SK-N-SH (cell line): ENCODE results near the gene STK4. TPM values are rescaled to one million over a fixed set of nuclear protein-coding genes. Genes with fewer than 3 reads are reported as not detected.

Experiments
- CTCF ChIA-PET: fragments of 300-600, 350-600 bp; formaldehyde crosslinking; extraction: SDS; loops from one replicate; lab custom pipeline; 2021; lab: Yijun Ruan, JAX
- POLR2A ChIA-PET: fragments of 350-600 bp; sonication (Branson Sonifier 250); formaldehyde crosslinking; extraction: SDS; loops from one replicate; lab custom pipeline; 2020; ENCODE audit warnings: antibody characterized with exemption, inconsistent platforms; lab: Yijun Ruan, JAX
- DNase-seq: peaks from one replicate; pipeline ENCODE4 v3.0.0; 2012
- H2AFZ ChIP-seq: fragments of 200-600 bp; sonication (generic); 2 replicates; pipeline ENCODE4 v1.8.1; 2016; ENCODE audit warnings: antibody characterized with exemption, mild to moderate bottlenecking, low read depth
- H3F3A ChIP-seq: fragments of 200-600 bp; sonication (generic); replicated peaks from 2 replicates; pipeline ENCODE3; 2016; ENCODE audit warnings: antibody characterized with exemption, mild to moderate bottlenecking; ENCODE audit not compliant: insufficient read depth
- H3K27ac ChIP-seq, 2 experiments: fragments of 200-500 bp in 1 of 2; fragments of 200-600 bp in 1 of 2; sonication (Bioruptor generic) in 1 of 2; sonication (generic), shearing (Covaris generic) in 1 of 2; 2 replicates each; pipeline versions ENCODE4 v1.5.1 to v1.6.1; 2014 to 2016; ENCODE audit warnings: low read depth in 2 of 2, inconsistent platforms in 1 of 2, low read length in 1 of 2, mild to moderate bottlenecking in 1 of 2, mixed read lengths in 1 of 2
- H3K27me3 ChIP-seq: fragments of 200-600 bp; sonication (generic), shearing (Covaris generic); 2 replicates; pipeline ENCODE4 v1.6.1; 2016; ENCODE audit warnings: mixed run types; ENCODE audit not compliant: insufficient read depth
- H3K36me3 ChIP-seq, 2 experiments: fragments of 200-500 bp in 1 of 2; fragments of 200-600 bp in 1 of 2; sonication (Bioruptor generic) in 1 of 2; sonication (generic) in 1 of 2; replicated peaks in 1 of 2; 2 replicates each; pipeline versions ENCODE3 to v1.5.1; 2014 to 2016; ENCODE audit warnings: low read length in 1 of 2, mild to moderate bottlenecking in 1 of 2; ENCODE audit not compliant: insufficient read depth in 2 of 2, control insufficient read depth in 1 of 2
- H3K4me1 ChIP-seq, 2 experiments: fragments of 200-500 bp in 1 of 2; fragments of 200-600 bp in 1 of 2; sonication (Bioruptor generic) in 1 of 2; sonication (generic), shearing (Covaris generic) in 1 of 2; 2 replicates each; pipeline versions ENCODE4 v1.5.1 to v1.6.1; 2014 to 2016; ENCODE audit warnings: low read depth in 1 of 2, low read length in 1 of 2, mixed run types in 1 of 2; ENCODE audit not compliant: insufficient read depth in 2 of 2, control insufficient read depth in 1 of 2
- H3K4me2 ChIP-seq: fragments of 200-600 bp; sonication (generic), shearing (Covaris generic); 2 replicates; pipeline ENCODE4 v1.6.1; 2017; ENCODE audit warnings: mixed run types
- H3K4me3 ChIP-seq, 2 experiments: fragments of 200-500 bp in 1 of 2; fragments of 200-600 bp in 1 of 2; sonication (Bioruptor generic) in 1 of 2; sonication (generic), shearing (Covaris generic) in 1 of 2; 2 replicates each; pipeline versions ENCODE4 v1.5.1 to v1.8.1; 2014 to 2016; ENCODE audit warnings: low read depth in 2 of 2, inconsistent platforms in 1 of 2, low read length in 1 of 2, mild to moderate bottlenecking in 1 of 2, mixed read lengths in 1 of 2, moderate library complexity in 1 of 2
- H3K79me2 ChIP-seq: fragments of 200-600 bp; sonication (generic); 2 replicates; pipeline ENCODE4 v1.8.1; 2017; ENCODE audit warnings: mild to moderate bottlenecking; ENCODE audit not compliant: insufficient read depth
- H3K9ac ChIP-seq: fragments of 200-600 bp; sonication (generic); 2 replicates; pipeline ENCODE4 v1.6.1; 2017; ENCODE audit warnings: mixed run types
- H3K9me2 ChIP-seq: fragments of 200-600 bp; sonication (generic); 2 replicates; pipeline ENCODE4 v1.6.1; 2017; ENCODE audit warnings: mixed run types
- H3K9me3 ChIP-seq: fragments of 200-600 bp; sonication (generic); 2 replicates; pipeline ENCODE4 v1.6.1; 2017; ENCODE audit warnings: mixed run types, mild to moderate bottlenecking, moderate library complexity
- H4K20me1 ChIP-seq: fragments of 200-600 bp; sonication (generic); 2 replicates; pipeline ENCODE4 v1.6.1; 2017; ENCODE audit warnings: mild to moderate bottlenecking, mixed run types; ENCODE audit not compliant: insufficient read depth
- CHD2 ChIP-seq: fragments of 150-350 bp; IDR thresholded peaks from 2 replicates; pipeline ENCODE4 v1.6.1; 2018; ENCODE audit warnings: low read length; ENCODE audit not compliant: partially characterized antibody
- ELF1 ChIP-seq: IDR thresholded peaks from 2 replicates; pipeline ENCODE4 v1.4.0; 2012
- EP300 ChIP-seq, 2 experiments: IDR thresholded peaks; 2 replicates each; pipeline versions ENCODE4 v1.4.0 to v1.6.1; 2012; ENCODE audit warnings: borderline replicate concordance in 1 of 2, low read depth in 1 of 2, low read length in 1 of 2
- EZH2phosphoT487 ChIP-seq: fragments of 200-600 bp; sonication (generic); IDR thresholded peaks from 2 replicates; pipeline ENCODE4 v1.6.1; 2017; ENCODE audit warnings: low read depth, mixed run types, mild to moderate bottlenecking, antibody characterized with exemption, moderate library complexity, borderline replicate concordance
- FOSL2 ChIP-seq: IDR thresholded peaks from 2 replicates; pipeline ENCODE4 v1.4.0; 2012; ENCODE audit warnings: low read depth, mild to moderate bottlenecking, moderate library complexity, borderline replicate concordance
- FOXM1 ChIP-seq: IDR thresholded peaks from 2 replicates; pipeline ENCODE4 v1.4.0; 2012; ENCODE audit warnings: low read depth, mild to moderate bottlenecking
- GABPA ChIP-seq: IDR thresholded peaks from 2 replicates; pipeline ENCODE4 v1.4.0; 2012; ENCODE audit warnings: low read depth, mild to moderate bottlenecking
- JUND ChIP-seq: IDR thresholded peaks from 2 replicates; pipeline ENCODE4 v1.4.0; 2012
- MEF2A ChIP-seq: IDR thresholded peaks from 2 replicates; pipeline ENCODE4 v1.4.0; 2012; ENCODE audit warnings: low read depth, borderline replicate concordance
- MXI1 ChIP-seq: IDR thresholded peaks from 2 replicates; pipeline ENCODE4 v1.6.1; 2012; ENCODE audit warnings: mild to moderate bottlenecking, low read depth, low read length, improper control_type of control experiment
- NFIC ChIP-seq: IDR thresholded peaks from 2 replicates; pipeline ENCODE4 v1.4.0; 2012; ENCODE audit warnings: borderline replicate concordance
- POLR2AphosphoS5 ChIP-seq: IDR thresholded peaks from 2 replicates; pipeline ENCODE4 v1.6.1; 2012; ENCODE audit warnings: low read depth, low read length
- RAD21 ChIP-seq: IDR thresholded peaks from 2 replicates; pipeline ENCODE4 v1.6.1; 2012; ENCODE audit warnings: mild to moderate bottlenecking, low read length
- RCOR1 ChIP-seq: fragments of 150-350 bp; IDR thresholded peaks from 2 replicates; pipeline ENCODE4 v1.6.1; 2017; ENCODE audit warnings: antibody characterized with exemption, low read length
- RFX5 ChIP-seq: IDR thresholded peaks from 2 replicates; pipeline ENCODE4 v1.6.1; 2012; ENCODE audit warnings: mild to moderate bottlenecking, improper control_type of control experiment, low read length
- RXRA ChIP-seq: IDR thresholded peaks from 2 replicates; pipeline ENCODE4 v1.4.0; 2012; ENCODE audit warnings: low read depth, mild to moderate bottlenecking, borderline replicate concordance
- SIN3A ChIP-seq: IDR thresholded peaks from 2 replicates; pipeline ENCODE4 v1.6.1; 2012; ENCODE audit warnings: low read depth, mild to moderate bottlenecking, low read length, moderate library complexity, borderline replicate concordance
- TCF12 ChIP-seq: IDR thresholded peaks from 2 replicates; pipeline ENCODE4 v1.4.0; 2012
- TEAD4 ChIP-seq: IDR thresholded peaks from 2 replicates; pipeline ENCODE4 v1.4.0; 2012; ENCODE audit warnings: mild to moderate bottlenecking, borderline replicate concordance; ENCODE audit not compliant: insufficient read depth
- YY1 ChIP-seq: IDR thresholded peaks from 2 replicates; pipeline ENCODE4 v1.4.0; 2012; ENCODE audit warnings: low read depth, mild to moderate bottlenecking
- WGBS: methylation state at CpG from one replicate; pipeline ENCODE4 v1.1.6; 2017; ENCODE audit warnings: low lambda C conversion rate; 5-methylcytosine and 5-hydroxymethylcytosine counted together
- polyA plus RNA-seq, 3 experiments: library from polyadenylated mRNA; depleted of rRNA; stranded (reverse); fragments of >200 nt; gene quantifications; 2 replicates each; pipeline ENCODE4 v1.2.3, GENCODE V29; 2012
- TF ChIP-seq, protein P1 (sequence below): IDR thresholded peaks from 2 replicates; pipeline ENCODE4 v1.4.0; 2012; ENCODE audit warnings: low read depth, borderline replicate concordance
- TF ChIP-seq, protein P2 (sequence below): fragments of 150-350 bp; IDR thresholded peaks from 2 replicates; pipeline ENCODE4 v1.6.1; 2016; ENCODE audit warnings: mild to moderate bottlenecking, low read depth, low read length
- TF ChIP-seq, protein P3 (sequence below): fragments of 150-350 bp; IDR thresholded peaks from 2 replicates; pipeline ENCODE4 v1.6.1; 2017; ENCODE audit warnings: antibody characterized with exemption, low read length, low read depth, borderline replicate concordance
- TF ChIP-seq, protein P4 (sequence below): IDR thresholded peaks from 2 replicates; pipeline ENCODE4 v1.6.1; 2012; ENCODE audit warnings: mild to moderate bottlenecking, low read depth, low read length, moderate library complexity
- TF ChIP-seq, protein P5 (sequence below): IDR thresholded peaks from 2 replicates; pipeline ENCODE4 v1.4.0; 2012; ENCODE audit warnings: low read depth, borderline replicate concordance

The STK4 gene
- polyA plus RNA-seq, 1 of the 3 experiments (the other 2 are of a cell fraction): 11.4 TPM

DNA sequence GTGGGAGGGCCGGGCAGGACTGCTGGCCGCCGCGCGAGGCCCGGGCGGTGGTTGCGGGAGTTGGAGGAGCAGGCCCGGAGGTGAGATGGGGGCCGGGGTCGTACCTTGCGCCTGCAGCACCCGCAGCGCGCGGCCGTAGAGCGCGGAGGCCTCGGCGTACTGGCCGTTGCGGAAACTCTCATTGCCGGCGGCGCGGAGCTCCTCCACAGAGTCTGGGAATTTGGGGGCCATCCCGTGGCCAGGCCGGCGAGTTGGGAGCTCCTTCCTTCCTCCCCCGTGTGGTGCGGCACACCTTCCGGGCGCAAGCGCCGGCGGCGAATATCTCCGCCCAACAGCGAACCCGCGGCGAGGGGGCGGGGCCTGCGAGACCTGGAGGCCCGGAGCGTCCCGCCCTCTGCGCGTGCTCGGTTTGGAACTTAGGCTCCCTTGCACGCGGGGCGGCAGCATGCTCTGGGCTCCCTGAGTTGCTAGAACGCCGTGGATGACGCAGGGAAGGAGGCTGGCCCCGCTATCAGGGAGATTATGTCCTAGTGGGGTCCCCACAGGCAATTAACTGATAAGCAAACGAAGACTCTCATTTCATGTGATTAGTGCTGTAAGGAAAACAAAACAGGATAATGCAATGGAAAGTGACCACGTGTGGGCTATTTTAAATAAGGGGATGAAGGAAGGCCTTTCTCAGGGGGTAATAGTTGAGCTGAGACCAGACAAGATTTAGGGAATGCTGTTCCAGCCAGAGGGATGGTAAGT is 6.0 kb upstream of the STK4 start, which contains the start of gene TOMM34:
Gene TOMM34, minus strand, starts transcription at position 295 of the 750 bp plus-strand sequence. Its CDS starts 64 bp downstream, at position 231.
- POLR2A ChIA-PET: interaction anchor here (1.0 kb wide), 1 partner anchor 28 kb away, joined by 3 read pairs; no protein-coding TSS in a partner anchor
- peak; percentile 98 for DNase-seq
- Histone ChIP-seq H3K9me3 (no peaks in the 10 kb centered on the region), H2AFZ (peak within 1 kb of the TSS; percentile 87), H3K9me2 (no peaks in the 10 kb centered on the region), H3K4me3 (peak within 1 kb of the TSS; percentile 81 to 82), H3F3A (peaks cover 26% of the 10 kb centered on the region), H3K27me3 (no peaks in the 10 kb centered on the region), H3K9ac (peak within 1 kb of the TSS; percentile 80), H3K36me3 (peaks cover 10 to 14% of the 10 kb centered on the region in 2 experiments), H3K4me1 (peaks cover 18 to 24% of the 10 kb centered on the region in 2 experiments), H3K79me2 (peaks cover 43% of the 10 kb centered on the region), H3K4me2 (peak within 1 kb of the TSS; percentile 96), H3K27ac (peak within 1 kb of the TSS; percentile 70 to 75), H4K20me1 (peaks cover 16% of the 10 kb centered on the region)
- CTCF ChIA-PET: interaction anchor here (0.6 to 1.5 kb wide), 6 partner anchors 9 to 871 kb away, joined by 3 to 4 read pairs (median 3); no protein-coding TSS in a partner anchor
- 5% methylated on average over 9 of the region's 60 CpGs for WGBS
- TF ChIP-seq TCF12: no peak
- no peak for TF ChIP-seq RFX5
- peak; percentile 96 for TF ChIP-seq MXI1
- TF ChIP-seq EZH2phosphoT487: no peak
- TF ChIP-seq RCOR1: no peak
- no peak for TF ChIP-seq YY1
- no peak for TF ChIP-seq RXRA
- peak; percentile 35; the same call in 1 of the 2 replicates for TF ChIP-seq SIN3A
- TF ChIP-seq TEAD4: no peak
- TF ChIP-seq EP300 (IDR thresholded peaks at IDR 0.05; ENCODE audit: borderline replicate concordance in 1 of 2, low read depth in 1 of 2, low read length in 1 of 2): no peak
- no peak for TF ChIP-seq FOSL2
- no peak for TF ChIP-seq MEF2A
- TF ChIP-seq FOXM1: no peak
- TF ChIP-seq, protein P1, sequence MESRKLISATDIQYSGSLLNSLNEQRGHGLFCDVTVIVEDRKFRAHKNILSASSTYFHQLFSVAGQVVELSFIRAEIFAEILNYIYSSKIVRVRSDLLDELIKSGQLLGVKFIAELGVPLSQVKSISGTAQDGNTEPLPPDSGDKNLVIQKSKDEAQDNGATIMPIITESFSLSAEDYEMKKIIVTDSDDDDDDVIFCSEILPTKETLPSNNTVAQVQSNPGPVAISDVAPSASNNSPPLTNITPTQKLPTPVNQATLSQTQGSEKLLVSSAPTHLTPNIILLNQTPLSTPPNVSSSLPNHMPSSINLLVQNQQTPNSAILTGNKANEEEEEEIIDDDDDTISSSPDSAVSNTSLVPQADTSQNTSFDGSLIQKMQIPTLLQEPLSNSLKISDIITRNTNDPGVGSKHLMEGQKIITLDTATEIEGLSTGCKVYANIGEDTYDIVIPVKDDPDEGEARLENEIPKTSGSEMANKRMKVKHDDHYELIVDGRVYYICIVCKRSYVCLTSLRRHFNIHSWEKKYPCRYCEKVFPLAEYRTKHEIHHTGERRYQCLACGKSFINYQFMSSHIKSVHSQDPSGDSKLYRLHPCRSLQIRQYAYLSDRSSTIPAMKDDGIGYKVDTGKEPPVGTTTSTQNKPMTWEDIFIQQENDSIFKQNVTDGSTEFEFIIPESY: no peak
- TF ChIP-seq NFIC: no peak
- TF ChIP-seq, protein P2, sequence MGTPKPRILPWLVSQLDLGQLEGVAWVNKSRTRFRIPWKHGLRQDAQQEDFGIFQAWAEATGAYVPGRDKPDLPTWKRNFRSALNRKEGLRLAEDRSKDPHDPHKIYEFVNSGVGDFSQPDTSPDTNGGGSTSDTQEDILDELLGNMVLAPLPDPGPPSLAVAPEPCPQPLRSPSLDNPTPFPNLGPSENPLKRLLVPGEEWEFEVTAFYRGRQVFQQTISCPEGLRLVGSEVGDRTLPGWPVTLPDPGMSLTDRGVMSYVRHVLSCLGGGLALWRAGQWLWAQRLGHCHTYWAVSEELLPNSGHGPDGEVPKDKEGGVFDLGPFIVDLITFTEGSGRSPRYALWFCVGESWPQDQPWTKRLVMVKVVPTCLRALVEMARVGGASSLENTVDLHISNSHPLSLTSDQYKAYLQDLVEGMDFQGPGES: no peak
- TF ChIP-seq POLR2AphosphoS5: peak; percentile 84
- TF ChIP-seq CHD2: no peak
- no peak for TF ChIP-seq GABPA
- TF ChIP-seq, protein P3, sequence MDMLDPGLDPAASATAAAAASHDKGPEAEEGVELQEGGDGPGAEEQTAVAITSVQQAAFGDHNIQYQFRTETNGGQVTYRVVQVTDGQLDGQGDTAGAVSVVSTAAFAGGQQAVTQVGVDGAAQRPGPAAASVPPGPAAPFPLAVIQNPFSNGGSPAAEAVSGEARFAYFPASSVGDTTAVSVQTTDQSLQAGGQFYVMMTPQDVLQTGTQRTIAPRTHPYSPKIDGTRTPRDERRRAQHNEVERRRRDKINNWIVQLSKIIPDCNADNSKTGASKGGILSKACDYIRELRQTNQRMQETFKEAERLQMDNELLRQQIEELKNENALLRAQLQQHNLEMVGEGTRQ: no peak
- TF ChIP-seq, protein P4, sequence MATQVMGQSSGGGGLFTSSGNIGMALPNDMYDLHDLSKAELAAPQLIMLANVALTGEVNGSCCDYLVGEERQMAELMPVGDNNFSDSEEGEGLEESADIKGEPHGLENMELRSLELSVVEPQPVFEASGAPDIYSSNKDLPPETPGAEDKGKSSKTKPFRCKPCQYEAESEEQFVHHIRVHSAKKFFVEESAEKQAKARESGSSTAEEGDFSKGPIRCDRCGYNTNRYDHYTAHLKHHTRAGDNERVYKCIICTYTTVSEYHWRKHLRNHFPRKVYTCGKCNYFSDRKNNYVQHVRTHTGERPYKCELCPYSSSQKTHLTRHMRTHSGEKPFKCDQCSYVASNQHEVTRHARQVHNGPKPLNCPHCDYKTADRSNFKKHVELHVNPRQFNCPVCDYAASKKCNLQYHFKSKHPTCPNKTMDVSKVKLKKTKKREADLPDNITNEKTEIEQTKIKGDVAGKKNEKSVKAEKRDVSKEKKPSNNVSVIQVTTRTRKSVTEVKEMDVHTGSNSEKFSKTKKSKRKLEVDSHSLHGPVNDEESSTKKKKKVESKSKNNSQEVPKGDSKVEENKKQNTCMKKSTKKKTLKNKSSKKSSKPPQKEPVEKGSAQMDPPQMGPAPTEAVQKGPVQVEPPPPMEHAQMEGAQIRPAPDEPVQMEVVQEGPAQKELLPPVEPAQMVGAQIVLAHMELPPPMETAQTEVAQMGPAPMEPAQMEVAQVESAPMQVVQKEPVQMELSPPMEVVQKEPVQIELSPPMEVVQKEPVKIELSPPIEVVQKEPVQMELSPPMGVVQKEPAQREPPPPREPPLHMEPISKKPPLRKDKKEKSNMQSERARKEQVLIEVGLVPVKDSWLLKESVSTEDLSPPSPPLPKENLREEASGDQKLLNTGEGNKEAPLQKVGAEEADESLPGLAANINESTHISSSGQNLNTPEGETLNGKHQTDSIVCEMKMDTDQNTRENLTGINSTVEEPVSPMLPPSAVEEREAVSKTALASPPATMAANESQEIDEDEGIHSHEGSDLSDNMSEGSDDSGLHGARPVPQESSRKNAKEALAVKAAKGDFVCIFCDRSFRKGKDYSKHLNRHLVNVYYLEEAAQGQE: no peak
- TF ChIP-seq ELF1: no peak
- TF ChIP-seq, protein P5, sequence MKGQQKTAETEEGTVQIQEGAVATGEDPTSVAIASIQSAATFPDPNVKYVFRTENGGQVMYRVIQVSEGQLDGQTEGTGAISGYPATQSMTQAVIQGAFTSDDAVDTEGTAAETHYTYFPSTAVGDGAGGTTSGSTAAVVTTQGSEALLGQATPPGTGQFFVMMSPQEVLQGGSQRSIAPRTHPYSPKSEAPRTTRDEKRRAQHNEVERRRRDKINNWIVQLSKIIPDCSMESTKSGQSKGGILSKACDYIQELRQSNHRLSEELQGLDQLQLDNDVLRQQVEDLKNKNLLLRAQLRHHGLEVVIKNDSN: no peak
- no peak for TF ChIP-seq RAD21
- no peak for TF ChIP-seq JUND
